ENCODE results near the gene TNNT1.

TNNT1 gene

DNA sequence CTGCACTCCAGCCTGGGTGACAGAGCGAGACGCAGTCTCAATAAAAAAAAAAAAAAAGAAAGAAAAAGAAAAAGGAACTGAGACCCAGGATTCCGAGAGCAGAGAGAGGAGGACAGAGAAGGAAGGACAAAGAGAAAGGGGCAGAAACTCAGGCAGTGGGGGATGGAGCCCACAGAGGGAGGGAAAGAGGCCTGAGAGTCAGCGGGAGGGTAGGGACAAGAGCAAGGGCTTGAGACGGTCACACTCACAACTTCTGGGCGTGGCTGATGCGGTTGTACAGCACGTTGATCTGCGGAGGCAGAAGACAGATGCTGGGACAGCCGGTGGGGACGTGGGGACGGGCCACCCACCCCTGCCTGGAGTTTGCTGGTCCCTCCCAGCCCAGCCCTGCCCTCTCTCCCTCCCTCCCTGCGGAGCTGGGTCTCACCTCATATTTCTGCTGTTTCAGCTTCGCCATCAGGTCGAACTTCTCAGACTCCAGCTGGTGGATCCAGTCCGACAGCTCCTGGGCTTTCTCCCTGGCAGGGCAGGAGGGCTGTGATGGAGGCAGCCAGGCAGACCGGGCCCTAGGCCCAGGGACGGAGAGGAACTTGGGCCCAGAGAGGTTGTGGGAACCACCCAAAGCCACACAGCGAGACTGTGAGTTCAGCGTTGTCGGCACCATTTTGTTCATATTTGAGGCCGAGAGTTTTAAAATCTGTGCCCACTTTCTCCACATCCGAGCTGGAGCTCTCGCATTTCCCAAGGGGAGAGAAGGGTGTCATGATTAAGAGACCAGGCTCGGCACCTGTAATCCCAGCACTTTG is 15.2 kb downstream of the TNNT1 start:
- H2AFZ ChIP-seq (ENCODE audit: low read length) = no peak overlapping the region
- no peaks in the 10 kb centered on the region for H3K9me2 ChIP-seq (replicated peaks; ENCODE audit: low read depth, low read length)
- no peak overlapping the region for H3K4me3 ChIP-seq (ENCODE audit: low read length, poor library complexity, severe bottlenecking)
- no peak overlapping the region for H3K9ac ChIP-seq (ENCODE audit: low read depth, low read length, poor library complexity, severe bottlenecking)
- H3K4me1 ChIP-seq (ENCODE audit: insufficient read depth, low read length, poor library complexity, severe bottlenecking) = peaks cover 3% of the 10 kb centered on the region
- TF ChIP-seq EZH2phosphoT487 (IDR thresholded peaks at IDR 0.05; ENCODE audit: borderline replicate concordance) = no peak
- TF ChIP-seq, protein P1, sequence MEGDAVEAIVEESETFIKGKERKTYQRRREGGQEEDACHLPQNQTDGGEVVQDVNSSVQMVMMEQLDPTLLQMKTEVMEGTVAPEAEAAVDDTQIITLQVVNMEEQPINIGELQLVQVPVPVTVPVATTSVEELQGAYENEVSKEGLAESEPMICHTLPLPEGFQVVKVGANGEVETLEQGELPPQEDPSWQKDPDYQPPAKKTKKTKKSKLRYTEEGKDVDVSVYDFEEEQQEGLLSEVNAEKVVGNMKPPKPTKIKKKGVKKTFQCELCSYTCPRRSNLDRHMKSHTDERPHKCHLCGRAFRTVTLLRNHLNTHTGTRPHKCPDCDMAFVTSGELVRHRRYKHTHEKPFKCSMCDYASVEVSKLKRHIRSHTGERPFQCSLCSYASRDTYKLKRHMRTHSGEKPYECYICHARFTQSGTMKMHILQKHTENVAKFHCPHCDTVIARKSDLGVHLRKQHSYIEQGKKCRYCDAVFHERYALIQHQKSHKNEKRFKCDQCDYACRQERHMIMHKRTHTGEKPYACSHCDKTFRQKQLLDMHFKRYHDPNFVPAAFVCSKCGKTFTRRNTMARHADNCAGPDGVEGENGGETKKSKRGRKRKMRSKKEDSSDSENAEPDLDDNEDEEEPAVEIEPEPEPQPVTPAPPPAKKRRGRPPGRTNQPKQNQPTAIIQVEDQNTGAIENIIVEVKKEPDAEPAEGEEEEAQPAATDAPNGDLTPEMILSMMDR (conservative IDR thresholded peaks at IDR 0.05; ENCODE audit: low read length) = no peak
- no peaks in the 10 kb centered on the region for H4K20me1 ChIP-seq (ENCODE audit: insufficient read depth, low read length, poor library complexity, severe bottlenecking)
- H3F3A ChIP-seq (ENCODE audit: low read depth) = no peaks in the 10 kb centered on the region
- H3K79me2 ChIP-seq (ENCODE audit: insufficient read depth, low read length) = no peaks in the 10 kb centered on the region
- H3K27me3 ChIP-seq (ENCODE audit: insufficient read depth, low read length, poor library complexity, severe bottlenecking) = no peaks in the 10 kb centered on the region
- no peaks in the 10 kb centered on the region for H3K9me3 ChIP-seq (ENCODE audit: insufficient read depth, low read depth, low read length)
- H3K36me3 ChIP-seq (ENCODE audit: insufficient read depth, low read length) = no peaks in the 10 kb centered on the region
- no peak overlapping the region for H3K4me2 ChIP-seq (ENCODE audit: low read depth, low read length, poor library complexity, severe bottlenecking)

DNA sequence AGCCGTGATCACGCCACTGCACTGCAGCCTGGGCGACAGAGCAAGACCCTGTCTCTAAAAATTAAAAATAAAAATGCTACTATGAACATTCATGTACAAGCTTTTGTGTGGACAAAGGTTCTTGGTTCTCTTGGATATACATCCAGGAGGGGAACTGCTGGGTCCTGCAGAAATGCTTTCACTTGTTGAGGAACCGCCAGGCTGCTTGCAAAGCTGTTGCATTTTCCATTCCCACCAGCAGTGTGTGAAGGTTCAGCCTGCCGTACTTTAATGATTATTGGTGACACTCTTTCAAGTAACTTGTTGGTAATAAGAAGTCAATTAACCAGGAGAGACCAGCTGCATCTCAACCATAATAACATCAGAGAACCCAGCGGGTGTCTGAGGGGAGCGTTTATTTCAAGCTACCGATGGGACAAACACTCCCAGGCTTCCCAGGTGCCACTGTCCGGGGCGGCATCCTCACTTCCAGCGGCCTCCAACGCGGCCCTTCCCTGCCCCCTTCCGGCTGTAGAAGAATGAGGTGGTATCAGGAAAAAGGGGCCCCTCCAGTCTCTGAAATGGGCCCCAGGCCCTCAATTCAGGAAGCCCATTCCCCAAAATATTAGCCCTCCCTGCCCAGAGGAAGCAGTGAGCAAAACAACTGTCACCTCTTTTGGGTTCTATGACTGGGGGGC is 16.4 kb downstream of the TNNT1 start:
- Histone ChIP-seq H3K9me3 (ENCODE audit: insufficient read depth, low read depth, low read length) (no peaks in the 10 kb centered on the region), H3K36me3 (ENCODE audit: insufficient read depth, low read length) (no peaks in the 10 kb centered on the region), H3F3A (ENCODE audit: low read depth) (no peaks in the 10 kb centered on the region), H3K9me2 (replicated peaks; ENCODE audit: low read depth, low read length) (no peaks in the 10 kb centered on the region), H3K9ac (ENCODE audit: low read depth, low read length, poor library complexity, severe bottlenecking) (no peak overlapping the region), H4K20me1 (ENCODE audit: insufficient read depth, low read length, poor library complexity, severe bottlenecking) (no peaks in the 10 kb centered on the region), H3K4me2 (ENCODE audit: low read depth, low read length, poor library complexity, severe bottlenecking) (no peak overlapping the region), H3K27me3 (ENCODE audit: insufficient read depth, low read length, poor library complexity, severe bottlenecking) (no peaks in the 10 kb centered on the region), H3K79me2 (ENCODE audit: insufficient read depth, low read length) (no peaks in the 10 kb centered on the region), H3K4me1 (ENCODE audit: insufficient read depth, low read length, poor library complexity, severe bottlenecking) (peaks cover 3% of the 10 kb centered on the region), H2AFZ (ENCODE audit: low read length) (no peak overlapping the region), H3K4me3 (ENCODE audit: low read length, poor library complexity, severe bottlenecking) (no peak overlapping the region)
- TF ChIP-seq EZH2phosphoT487 (IDR thresholded peaks at IDR 0.05; ENCODE audit: borderline replicate concordance) = no peak
- TF ChIP-seq, protein P1 (conservative IDR thresholded peaks at IDR 0.05; ENCODE audit: low read length) = no peak

DNA sequence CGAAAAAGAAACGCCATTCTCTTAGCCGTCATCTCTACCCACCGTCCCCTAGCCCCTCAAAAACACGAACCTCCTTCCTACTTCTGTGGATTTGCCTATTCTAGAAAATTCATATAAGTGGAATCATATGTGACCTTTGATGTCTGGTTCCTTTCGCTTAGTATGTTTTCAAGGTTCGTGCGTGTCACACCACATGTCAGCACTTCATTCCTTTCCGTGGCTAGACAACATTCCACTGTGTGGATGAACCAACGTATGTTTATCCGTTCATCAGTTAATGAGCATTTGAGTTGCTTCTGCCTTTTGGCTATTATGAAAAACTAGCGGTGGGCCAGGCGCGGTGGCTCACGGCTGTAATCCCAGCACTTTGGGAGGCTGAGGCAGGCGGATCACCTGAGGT is 17.6 kb downstream of the TNNT1 start:
- Histone ChIP-seq H2AFZ (ENCODE audit: low read length) (no peak overlapping the region), H3K79me2 (ENCODE audit: insufficient read depth, low read length) (no peaks in the 10 kb centered on the region), H3K4me2 (ENCODE audit: low read depth, low read length, poor library complexity, severe bottlenecking) (no peak overlapping the region), H4K20me1 (ENCODE audit: insufficient read depth, low read length, poor library complexity, severe bottlenecking) (no peaks in the 10 kb centered on the region), H3K9ac (ENCODE audit: low read depth, low read length, poor library complexity, severe bottlenecking) (no peak overlapping the region), H3K27me3 (ENCODE audit: insufficient read depth, low read length, poor library complexity, severe bottlenecking) (no peaks in the 10 kb centered on the region), H3K9me2 (replicated peaks; ENCODE audit: low read depth, low read length) (no peaks in the 10 kb centered on the region), H3K4me3 (ENCODE audit: low read length, poor library complexity, severe bottlenecking) (no peak overlapping the region), H3K9me3 (ENCODE audit: insufficient read depth, low read depth, low read length) (no peaks in the 10 kb centered on the region), H3K4me1 (ENCODE audit: insufficient read depth, low read length, poor library complexity, severe bottlenecking) (peaks cover 3% of the 10 kb centered on the region), H3F3A (ENCODE audit: low read depth) (no peaks in the 10 kb centered on the region), H3K36me3 (ENCODE audit: insufficient read depth, low read length) (no peaks in the 10 kb centered on the region)
- no peak for TF ChIP-seq EZH2phosphoT487 (IDR thresholded peaks at IDR 0.05; ENCODE audit: borderline replicate concordance)
- TF ChIP-seq, protein P1 (conservative IDR thresholded peaks at IDR 0.05; ENCODE audit: low read length) = no peak

Data from Loucy (cell line).